Embryonic facial prominence (tissue), 1 donor: Measurements from ENCODE around the gene ILKAP.
"Not testable (repeated sequence)": the region's sequence is repeated elsewhere in the genome, so short reads cannot be mapped to it uniquely, and the experiment has no call there.

Experiments
- DNase-seq: peaks from one replicate; pipeline ENCODE4 v3.0.0-alpha.2; 2016; ENCODE audit errors: extremely low spot score

Gene ILKAP

GRCh38 chr2:238202326-238203093, 985 bp downstream of the ILKAP start:
- no peak for DNase-seq

- DNase-seq: no peak
Measured at GRCh38 chr2:238190445-238190844, 13.1 kb downstream of the ILKAP start.

GRCh38 chr2:238187618-238188548, 15.6 kb downstream of the ILKAP start:
- no peak for DNase-seq

- no peak for DNase-seq
Measured at GRCh38 chr2:238183821-238184220, 19.7 kb downstream of the ILKAP start.

- no peak for DNase-seq
Measured at GRCh38 chr2:238182362-238182761, 21.1 kb downstream of the ILKAP start.

GRCh38 chr2:238180554-238180953, 22.9 kb downstream of the ILKAP start:
- DNase-seq: no peak

- no peak for DNase-seq
Measured at GRCh38 chr2:238176613-238177012, 26.9 kb downstream of the ILKAP start.

GRCh38 chr2:238174701-238175100, 28.8 kb downstream of the ILKAP start:
- no peak for DNase-seq

GRCh38 chr2:238174291-238174690, 29.2 kb downstream of the ILKAP start:
- no peak for DNase-seq

GRCh38 chr2:238173692-238174091, 29.8 kb downstream of the ILKAP start:
- no peak for DNase-seq

GRCh38 chr2:238172439-238172838, 31.1 kb downstream of the ILKAP start:
- no peak for DNase-seq

GRCh38 chr2:238171575-238172187, 31.8 kb downstream of the ILKAP start:
- no peak for DNase-seq

- not testable (repeated sequence) for DNase-seq
Measured at GRCh38 chr2:238171072-238171431, 32.4 kb downstream of the ILKAP start.

GRCh38 chr2:238170386-238171071, 33.0 kb downstream of the ILKAP start:
- DNase-seq: no peak

- no peak for DNase-seq
Measured at GRCh38 chr2:238169708-238170251, 33.7 kb downstream of the ILKAP start.

GRCh38 chr2:238169048-238169707, 34.3 kb downstream of the ILKAP start:
- DNase-seq: no peak

- DNase-seq: no peak
Measured at GRCh38 chr2:238168196-238169047, 35.1 kb downstream of the ILKAP start.

- no peak for DNase-seq
Measured at GRCh38 chr2:238167761-238168160, 35.7 kb downstream of the ILKAP start.

- DNase-seq: no peak
Measured at GRCh38 chr2:238167344-238167715, 36.2 kb downstream of the ILKAP start.
